ENCODE measurements around the gene IFI27L2.

DNA sequence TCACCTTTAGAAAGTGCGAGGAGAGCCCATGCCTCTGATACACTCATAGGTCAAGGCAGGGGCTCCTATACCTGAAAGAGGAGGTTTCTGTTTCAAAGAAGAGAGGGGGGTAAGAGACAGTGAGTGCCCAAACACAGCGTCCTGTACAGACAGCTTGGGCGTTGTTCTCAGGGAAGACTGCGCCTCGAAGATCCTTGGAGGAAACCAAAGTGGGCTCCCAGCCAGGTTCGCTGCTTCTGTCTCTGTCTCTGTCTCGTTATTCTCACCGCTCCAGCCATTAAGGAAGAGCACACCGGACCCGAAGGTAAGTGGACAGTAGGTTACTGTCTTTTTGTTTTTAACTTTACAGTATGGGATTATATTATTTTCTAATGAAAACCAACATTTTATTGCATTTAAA is 24.7 kb downstream of the IFI27L2 start:
- TF ChIP-seq EZH2phosphoT487 (IDR thresholded peaks at IDR 0.05; ENCODE audit: insufficient read depth, low read depth) (no peak), EZH2 (IDR thresholded peaks at IDR 0.05; ENCODE audit: insufficient read depth, poor library complexity, severe bottlenecking) (no peak)
